Renal cortex interstitium (tissue), 15 donors: ENCODE data around the gene CLTA. TPM values are rescaled to one million over a fixed set of nuclear protein-coding genes. Genes with fewer than 3 reads are reported as not detected.
A peak's percentile ranks its signal among the peaks of the same experiment; 100 is the strongest.

Experiments
- DNase-seq, 11 donors: peaks; one replicate each; pipeline ENCODE4 v3.0.0-alpha.2; 2013; ENCODE audit warnings: low read depth in 9 of 11, low spot score in 4 of 11; ENCODE audit errors: extremely low read depth in 1 of 11
- long read RNA-seq, 16 experiments: transcript quantifications; one replicate each; lab custom pipeline, GENCODE V29; 2026
- polyA plus RNA-seq, 3 donors: library from polyadenylated mRNA; unstranded; fragments of 120-200 nt; gene quantifications; one replicate each; pipeline ENCODE4 v1.2.1, GENCODE V29; 2013; ENCODE audit not compliant: insufficient read length in 3 of 3

The CLTA gene, protein sequence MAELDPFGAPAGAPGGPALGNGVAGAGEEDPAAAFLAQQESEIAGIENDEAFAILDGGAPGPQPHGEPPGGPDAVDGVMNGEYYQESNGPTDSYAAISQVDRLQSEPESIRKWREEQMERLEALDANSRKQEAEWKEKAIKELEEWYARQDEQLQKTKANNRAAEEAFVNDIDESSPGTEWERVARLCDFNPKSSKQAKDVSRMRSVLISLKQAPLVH
- 100 to 1,000 TPM; 277 to 304 (median 297) TPM for polyA plus RNA-seq
- long read RNA-seq, donor 1, transcript CLTA-202 (5 exons, 1,073 nt), result major isoform, 140 of 184 reads
- long read RNA-seq, donor 1, partial matches to known transcripts, result 40 of 184 reads
- long read RNA-seq, donor 1, other reads (novel, unspliced or antisense), result 0 of 184 reads
- long read RNA-seq, donor 2, transcript CLTA-202 (5 exons, 1,073 nt), result major isoform, 101 of 160 reads
- long read RNA-seq, donor 2, partial matches to known transcripts, result 55 of 160 reads
- long read RNA-seq, donor 2, other reads (novel, unspliced or antisense), result 0 of 160 reads
- long read RNA-seq, donor 3, transcript CLTA-202 (5 exons, 1,073 nt), result major isoform, 216 of 231 reads
- long read RNA-seq, donor 3, partial matches to known transcripts, result 13 of 231 reads
- long read RNA-seq, donor 3, other reads (novel, unspliced or antisense), result 0 of 231 reads
- long read RNA-seq, donor 4, transcript CLTA-202 (5 exons, 1,073 nt), result major isoform, 130 of 189 reads
- long read RNA-seq, donor 4, partial matches to known transcripts, result 57 of 189 reads
- long read RNA-seq, donor 4, other reads (novel, unspliced or antisense), result 0 of 189 reads
- long read RNA-seq, donor 5, result 0 reads
- long read RNA-seq, donor 6, transcript CLTA-202 (5 exons, 1,073 nt), result major isoform, 118 of 135 reads
- long read RNA-seq, donor 6, partial matches to known transcripts, result 15 of 135 reads
- long read RNA-seq, donor 6, other reads (novel, unspliced or antisense), result 0 of 135 reads
- long read RNA-seq, donor 7, transcript CLTA-202 (5 exons, 1,073 nt), result major isoform, 143 of 161 reads
- long read RNA-seq, donor 7, partial matches to known transcripts, result 16 of 161 reads
- long read RNA-seq, donor 7, other reads (novel, unspliced or antisense), result 0 of 161 reads
- long read RNA-seq, donor 8, transcript CLTA-202 (5 exons, 1,073 nt), result major isoform, 246 of 375 reads
- long read RNA-seq, donor 8, partial matches to known transcripts, result 112 of 375 reads
- long read RNA-seq, donor 8, other reads (novel, unspliced or antisense), result 12 of 375 reads
- long read RNA-seq, donor 9, transcript CLTA-202 (5 exons, 1,073 nt), result major isoform, 139 of 146 reads
- long read RNA-seq, donor 9, partial matches to known transcripts, result 5 of 146 reads
- long read RNA-seq, donor 9, other reads (novel, unspliced or antisense), result 0 of 146 reads
- long read RNA-seq, donor 10, transcript CLTA-202 (5 exons, 1,073 nt), result major isoform, 143 of 185 reads
- long read RNA-seq, donor 10, partial matches to known transcripts, result 32 of 185 reads
- long read RNA-seq, donor 10, other reads (novel, unspliced or antisense), result 6 of 185 reads
- long read RNA-seq, donor 11, transcript CLTA-202 (5 exons, 1,073 nt), result major isoform, 115 of 137 reads
- long read RNA-seq, donor 11, partial matches to known transcripts, result 19 of 137 reads
- long read RNA-seq, donor 11, other reads (novel, unspliced or antisense), result 0 of 137 reads
- long read RNA-seq, donor 12, transcript CLTA-202 (5 exons, 1,073 nt), result major isoform, 53 of 71 reads
- long read RNA-seq, donor 12, partial matches to known transcripts, result 17 of 71 reads
- long read RNA-seq, donor 12, other reads (novel, unspliced or antisense), result 0 of 71 reads
- long read RNA-seq, donor 13, result 0 reads
- long read RNA-seq, donor 14, transcript CLTA-202 (5 exons, 1,073 nt), result major isoform, 133 of 140 reads
- long read RNA-seq, donor 14, partial matches to known transcripts, result 0 of 140 reads
- long read RNA-seq, donor 14, other reads (novel, unspliced or antisense), result 5 of 140 reads
- long read RNA-seq, donor 15, transcript CLTA-202 (5 exons, 1,073 nt), result major isoform, 91 of 100 reads
- long read RNA-seq, donor 15, partial matches to known transcripts, result 6 of 100 reads
- long read RNA-seq, donor 15, other reads (novel, unspliced or antisense), result 0 of 100 reads
- long read RNA-seq, donor 16, transcript CLTA-210 (3 exons, 989 nt), result minor isoform, 8 of 403 reads
- long read RNA-seq, donor 16, transcript CLTA-202 (5 exons, 1,073 nt), result major isoform, 370 of 403 reads
- long read RNA-seq, donor 16, partial matches to known transcripts, result 14 of 403 reads
- long read RNA-seq, donor 16, other reads (novel, unspliced or antisense), result 11 of 403 reads

GRCh38 chr9:36190388-36191289 is at the start of gene CLTA:
CLTA (plus strand) TSS chr9:36190921; CDS start chr9:36191057, 136 bp downstream.
- peak; percentile 90 to 99 (median 95) for DNase-seq

GRCh38 chr9:36141288-36141687 is 49.4 kb upstream of the CLTA start:
- no peak for DNase-seq

GRCh38 chr9:36141761-36142160 is 49.0 kb upstream of the CLTA start:
- DNase-seq, result no peak

- DNase-seq, result no peak
These were observed 48.0 kb upstream of the CLTA start for GRCh38 chr9:36142510-36143244.

GRCh38 chr9:36143245-36143641 is 47.5 kb upstream of the CLTA start:
- DNase-seq, result no peak

- DNase-seq, result no peak
These were observed 46.1 kb upstream of the CLTA start for GRCh38 chr9:36144309-36145232.

GRCh38 chr9:36145970-36146369 is 44.8 kb upstream of the CLTA start:
- DNase-seq, result no peak

DNA sequence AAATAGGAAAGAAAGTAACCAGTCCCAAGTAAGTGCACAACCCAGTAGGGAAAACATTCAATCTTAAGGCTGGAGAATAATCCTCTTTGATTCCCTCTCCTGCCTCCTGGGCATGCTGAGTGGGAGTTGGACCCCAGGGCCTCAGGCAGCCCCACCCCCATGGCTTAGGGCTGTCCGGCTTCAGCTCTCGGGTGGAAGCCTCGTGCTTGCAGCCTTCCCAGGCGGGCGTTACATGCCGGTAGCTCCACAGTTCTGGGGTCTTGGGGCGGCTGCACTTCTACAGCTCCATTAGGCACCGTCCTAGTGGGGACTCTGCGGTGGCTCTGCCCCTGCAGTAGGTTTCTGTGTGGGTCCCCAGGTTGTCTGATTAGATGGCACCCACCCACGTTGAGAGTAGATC is 44.1 kb upstream of the CLTA start:
- DNase-seq, result no peak

DNA sequence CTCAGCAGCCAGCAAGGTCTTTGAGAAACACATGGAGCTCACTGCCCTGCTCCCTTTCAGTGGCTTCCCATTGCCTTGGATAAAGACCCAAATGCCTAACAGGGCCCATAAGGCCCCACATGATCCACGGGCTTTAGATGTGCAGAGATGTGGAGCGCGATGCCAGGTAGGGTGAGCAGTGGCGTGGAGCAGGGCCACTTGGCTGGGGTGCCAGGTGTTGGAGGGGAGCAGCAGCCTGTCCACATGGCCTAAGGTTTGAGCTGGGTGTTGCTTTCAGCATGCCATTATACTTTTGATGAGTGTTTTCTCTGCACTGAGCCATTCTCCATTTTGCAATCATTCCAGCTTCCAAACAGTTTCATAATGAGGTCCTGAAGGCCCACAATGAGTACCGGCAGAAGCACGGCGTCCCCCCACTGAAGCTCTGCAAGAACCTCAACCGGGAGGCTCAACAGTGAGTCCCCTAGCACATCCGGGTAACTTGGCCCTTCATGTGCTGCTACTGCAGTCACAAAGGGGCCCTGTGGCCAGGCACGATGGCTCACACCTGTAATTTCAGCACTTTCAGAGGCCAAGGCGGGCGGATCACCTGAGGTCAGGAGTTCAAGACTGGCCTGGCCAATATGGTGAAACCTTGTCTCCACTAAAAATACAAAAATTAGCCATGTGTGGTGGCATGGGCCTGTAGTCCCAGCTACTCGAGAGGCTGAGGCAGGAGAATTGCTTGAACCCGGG is 43.1 kb upstream of the CLTA start:
- DNase-seq, result no peak

- peak in 1 of 11 donors; percentile 47 for DNase-seq
These were observed 42.2 kb upstream of the CLTA start for GRCh38 chr9:36148311-36149051.

- no peak for DNase-seq
These were observed 41.5 kb upstream of the CLTA start for GRCh38 chr9:36149197-36149596.

GRCh38 chr9:36150574-36151315 is 40.0 kb upstream of the CLTA start:
- DNase-seq, result no peak
